HG02970 (cell line): Measurements from ENCODE around the gene VPS35.

Experiments used
- ATAC-seq: cut with Tn5 transposase; IDR thresholded peaks from one replicate; pipeline ENCODE4 v1.9.1; 2021; ENCODE audit warnings: mild to moderate bottlenecking, moderate library complexity, moderate number of reproducible peaks; ENCODE audit not compliant: unreplicated experiment, low FRiP score

The VPS35 gene

DNA sequence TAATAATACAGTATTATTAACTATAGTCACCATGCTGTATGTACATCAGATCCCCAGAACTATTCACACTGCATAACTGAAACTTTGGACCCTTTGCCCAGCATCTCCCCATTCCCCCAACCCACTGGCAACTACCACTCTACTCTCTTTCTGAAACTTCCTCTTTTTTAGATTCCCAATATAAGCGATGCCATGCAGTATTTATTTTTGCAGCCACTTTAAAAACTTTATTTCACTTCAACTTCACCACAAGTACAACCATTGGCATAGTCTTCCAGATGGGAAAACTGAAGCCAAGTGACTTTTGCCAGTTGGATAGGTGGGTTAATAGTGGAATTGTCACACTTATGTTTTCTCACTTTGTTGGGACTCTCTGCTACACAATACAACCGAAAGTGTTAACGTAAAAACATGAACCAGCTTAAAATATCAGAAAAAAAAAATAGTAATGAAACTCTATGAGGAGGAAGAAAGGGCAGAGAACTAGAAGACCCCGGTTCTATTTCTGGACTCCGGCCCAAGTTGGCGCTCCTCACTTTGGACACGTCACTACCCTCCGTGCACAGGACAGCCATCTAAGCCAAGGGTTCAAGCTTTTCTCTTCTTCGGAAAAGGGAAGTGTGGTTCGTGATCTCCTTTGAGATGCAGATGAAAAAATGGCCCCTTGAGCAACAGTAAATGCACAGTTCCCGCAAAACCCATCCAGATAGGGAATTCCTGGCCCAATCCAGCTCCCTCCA lies 68.5 kb downstream of the VPS35 start:
- ATAC-seq = no peak

DNA sequence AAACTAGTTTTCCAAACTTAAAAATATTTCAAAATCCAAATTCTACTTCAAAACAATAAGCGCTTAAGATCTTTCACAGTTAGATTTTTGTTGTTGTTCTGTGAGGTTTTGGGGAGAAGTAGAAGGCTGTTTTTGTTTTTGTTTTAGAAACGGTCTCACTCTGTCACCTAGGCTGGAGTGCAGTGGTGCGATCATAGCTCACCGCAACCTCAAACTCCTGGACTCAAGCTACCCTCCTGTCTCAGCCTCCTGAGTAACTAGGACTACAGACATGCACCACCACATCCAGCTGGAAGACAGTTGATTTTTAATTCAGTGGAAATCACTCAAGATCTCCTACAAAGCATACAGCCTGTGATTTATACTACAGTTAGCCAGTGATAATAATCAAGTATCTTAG lies 70.5 kb downstream of the VPS35 start:
- no peak for ATAC-seq

DNA sequence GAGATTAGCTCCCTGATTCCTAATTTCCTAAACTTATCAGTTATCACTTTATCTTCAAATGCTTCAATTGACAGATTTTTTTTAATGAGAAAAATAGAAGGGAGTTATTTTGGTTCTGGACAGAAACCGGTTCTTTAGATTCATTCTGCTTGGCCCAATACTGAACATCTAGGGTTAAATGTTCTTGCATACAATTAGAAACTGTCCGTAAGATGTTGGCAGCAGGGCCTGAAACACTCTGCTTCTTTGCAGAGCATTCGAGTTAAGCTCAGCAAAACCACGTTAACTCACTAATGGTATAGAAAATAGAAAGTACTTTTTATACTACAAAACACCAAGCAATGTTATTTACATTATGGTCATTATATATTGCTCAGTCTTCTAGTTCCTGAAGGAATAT lies 75.0 kb downstream of the VPS35 start:
- ATAC-seq = no peak

DNA sequence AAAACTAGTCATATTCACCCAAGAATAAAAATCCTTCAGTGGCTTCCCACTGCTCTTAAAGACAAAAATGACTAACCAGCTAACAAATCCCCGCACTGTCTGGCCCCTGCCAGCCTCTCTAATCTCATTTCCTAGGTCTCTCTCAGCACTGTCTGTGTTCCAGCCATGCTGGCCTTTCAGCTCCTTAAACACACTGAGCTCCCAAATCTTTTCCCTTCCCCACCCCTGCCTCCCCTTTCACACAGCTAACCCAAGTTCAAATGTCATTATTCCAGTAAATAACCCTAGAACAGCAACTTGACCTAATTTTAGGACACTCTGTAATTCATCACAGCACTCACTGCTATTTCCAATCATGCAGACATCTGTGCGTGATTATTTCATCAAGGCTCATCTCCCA lies 75.6 kb downstream of the VPS35 start:
- ATAC-seq = no peak

DNA sequence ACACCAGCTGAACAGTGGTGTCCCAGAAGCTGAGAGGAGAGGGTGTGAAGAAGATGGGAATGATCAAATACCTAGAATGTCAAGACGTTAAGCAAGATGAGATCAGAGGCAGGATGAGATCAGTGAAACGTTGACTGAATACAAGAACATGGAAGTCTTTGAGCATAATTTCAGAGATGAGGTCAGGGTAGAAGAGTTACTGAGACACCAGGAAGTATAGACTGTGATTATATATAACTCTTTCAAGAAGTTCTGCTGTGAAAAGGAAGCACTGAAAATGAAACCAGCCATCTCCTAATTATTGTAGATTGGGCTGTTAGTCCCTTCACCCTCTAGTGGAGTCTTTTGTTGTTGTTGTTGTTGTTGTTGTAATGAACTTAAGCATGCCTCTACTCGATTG lies 76.9 kb downstream of the VPS35 start:
- no peak for ATAC-seq

DNA sequence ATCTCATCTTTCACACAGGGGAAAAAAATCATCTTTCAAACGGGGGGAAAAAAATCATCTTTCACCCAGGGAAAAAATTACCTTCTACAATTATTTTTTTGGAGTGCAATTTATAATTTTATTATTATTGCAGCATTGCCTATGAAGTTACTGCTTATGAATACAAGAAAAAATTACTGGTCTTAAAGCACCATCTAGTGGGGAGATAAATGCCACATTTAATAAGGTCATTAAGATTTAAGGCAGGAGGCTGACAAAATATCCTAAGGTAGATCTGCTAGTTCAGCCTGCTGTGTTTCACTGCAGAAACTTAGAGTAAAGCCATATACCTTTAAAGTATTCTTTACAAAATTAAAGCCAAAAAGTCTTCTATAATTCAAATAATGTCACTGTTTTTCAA lies 81.4 kb downstream of the VPS35 start:
- ATAC-seq = no peak

DNA sequence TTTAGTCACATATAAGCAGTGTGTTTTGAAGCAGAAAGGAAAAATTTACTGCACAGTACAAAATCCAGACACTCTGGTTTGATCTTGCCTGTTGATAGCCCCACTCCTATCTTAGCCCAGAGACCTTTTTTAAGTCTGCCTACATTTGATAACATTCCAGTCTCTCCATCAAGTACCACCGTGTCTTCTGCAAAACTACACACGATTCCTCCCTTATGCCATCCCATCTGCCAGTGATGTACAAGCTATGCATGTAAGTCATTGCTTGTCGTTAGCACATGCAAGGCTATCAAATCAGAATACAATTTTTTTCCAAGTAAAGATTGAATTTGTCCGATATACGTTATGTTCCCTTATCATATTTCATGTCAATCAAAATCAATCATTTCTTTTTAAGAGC lies 82.7 kb downstream of the VPS35 start:
- no peak for ATAC-seq
